GM12875 (cell line): ENCODE results near the gene FADS2.

Experiments used
- H3K4me3 ChIP-seq: one replicate; pipeline ENCODE4 v1.5.1; 2011; ENCODE audit warnings: low read depth, low read length, control low read depth
- TF ChIP-seq, protein P1 (sequence below): IDR thresholded peaks from 2 replicates; pipeline ENCODE4 v1.5.1; 2011; ENCODE audit warnings: low read depth, mild to moderate bottlenecking, control low read depth, inconsistent platforms, low read length, moderate library complexity, borderline replicate concordance; ENCODE audit not compliant: insufficient read depth

FADS2 gene

GRCh38 chr11:61782299-61782698, 45.8 kb upstream of the FADS2 start:
- TF ChIP-seq, protein P1, sequence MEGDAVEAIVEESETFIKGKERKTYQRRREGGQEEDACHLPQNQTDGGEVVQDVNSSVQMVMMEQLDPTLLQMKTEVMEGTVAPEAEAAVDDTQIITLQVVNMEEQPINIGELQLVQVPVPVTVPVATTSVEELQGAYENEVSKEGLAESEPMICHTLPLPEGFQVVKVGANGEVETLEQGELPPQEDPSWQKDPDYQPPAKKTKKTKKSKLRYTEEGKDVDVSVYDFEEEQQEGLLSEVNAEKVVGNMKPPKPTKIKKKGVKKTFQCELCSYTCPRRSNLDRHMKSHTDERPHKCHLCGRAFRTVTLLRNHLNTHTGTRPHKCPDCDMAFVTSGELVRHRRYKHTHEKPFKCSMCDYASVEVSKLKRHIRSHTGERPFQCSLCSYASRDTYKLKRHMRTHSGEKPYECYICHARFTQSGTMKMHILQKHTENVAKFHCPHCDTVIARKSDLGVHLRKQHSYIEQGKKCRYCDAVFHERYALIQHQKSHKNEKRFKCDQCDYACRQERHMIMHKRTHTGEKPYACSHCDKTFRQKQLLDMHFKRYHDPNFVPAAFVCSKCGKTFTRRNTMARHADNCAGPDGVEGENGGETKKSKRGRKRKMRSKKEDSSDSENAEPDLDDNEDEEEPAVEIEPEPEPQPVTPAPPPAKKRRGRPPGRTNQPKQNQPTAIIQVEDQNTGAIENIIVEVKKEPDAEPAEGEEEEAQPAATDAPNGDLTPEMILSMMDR = no peak
- H3K4me3 ChIP-seq = no peak overlapping the region

GRCh38 chr11:61782841-61783240, 45.3 kb upstream of the FADS2 start:
- TF ChIP-seq, protein P1 = no peak
- no peak overlapping the region for H3K4me3 ChIP-seq

- H3K4me3 ChIP-seq = no peak overlapping the region
- TF ChIP-seq, protein P1 = no peak
These were observed 44.2 kb upstream of the FADS2 start for GRCh38 chr11:61783717-61784505.

DNA sequence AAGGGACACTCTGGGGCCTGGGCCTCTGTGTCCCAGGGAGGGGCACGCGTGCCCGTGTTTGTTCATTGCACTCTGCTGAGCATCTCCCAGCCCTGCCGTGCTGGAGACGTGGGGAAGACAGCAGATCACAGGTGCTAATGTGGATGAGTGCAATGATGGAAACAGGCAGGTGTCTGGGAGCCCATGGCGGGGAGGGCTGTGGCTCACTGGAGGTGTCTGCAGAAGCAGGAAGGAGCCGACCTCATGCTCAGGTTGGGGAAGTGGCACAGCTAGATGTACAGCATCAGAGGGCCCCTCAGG, 43.6 kb upstream of the FADS2 start:
- no peak overlapping the region for H3K4me3 ChIP-seq
- TF ChIP-seq, protein P1 = no peak

GRCh38 chr11:61785837-61786402, 42.2 kb upstream of the FADS2 start:
- H3K4me3 ChIP-seq = no peak overlapping the region
- TF ChIP-seq, protein P1 = 0 out of 2 replicates have a peak, but pooled peaks have one; percentile 12

GRCh38 chr11:61787928-61788491, 40.1 kb upstream of the FADS2 start:
- no peak overlapping the region for H3K4me3 ChIP-seq
- TF ChIP-seq, protein P1 = peak; percentile 24; the same call in 1 of the 2 replicates
